Measurements from ENCODE around the gene ACBD7. TPM values are rescaled to one million over a fixed set of nuclear protein-coding genes. Genes with fewer than 3 reads are reported as not detected.

The ACBD7 gene
- total and polyA plus RNA-seq, 9 of the 15 experiments (the other 6 are each of a cell fraction or from before 2014, with no cell fraction given), result 0.21 to 3.2 (median 0.84) TPM

DNA sequence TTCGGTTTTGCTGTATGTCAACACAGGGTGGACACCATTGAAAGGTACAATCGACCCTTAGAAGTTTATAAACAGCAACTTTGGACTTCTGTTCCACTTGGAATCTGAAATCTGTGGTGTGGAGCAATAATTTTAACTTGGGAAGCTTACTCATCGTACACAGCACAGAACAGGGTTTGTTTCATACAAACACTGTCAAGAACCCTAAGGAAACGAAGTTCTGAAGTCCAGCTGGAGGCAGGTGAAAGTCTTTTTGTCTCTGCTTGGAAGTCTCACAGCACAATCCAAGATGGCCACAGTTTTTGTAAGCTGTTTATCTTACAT, 48.4 kb upstream of the ACBD7 start:
- peaks cover 0 to 5% of the 10 kb centered on the region in 2 experiments; a peak in 2 of 5 replicates for H3K4me1 ChIP-seq (replicated peaks in 1 of 2; ENCODE audit: control insufficient read depth in 2 of 2, insufficient read depth in 2 of 2, low read length in 2 of 2)
- TF ChIP-seq SMAD3 (CRISPR knock-in tag; conservative IDR thresholded peaks at IDR 0.05) (0 out of 2 replicates have a peak, but pooled peaks have one; percentile 3), ZNF766 (CRISPR knock-in tag; conservative IDR thresholded peaks at IDR 0.05) (0 out of 2 replicates have a peak, but pooled peaks have one; percentile 4), MCM3 (IDR thresholded peaks at IDR 0.05) (no peak)
- TF ChIP-seq, protein P1, sequence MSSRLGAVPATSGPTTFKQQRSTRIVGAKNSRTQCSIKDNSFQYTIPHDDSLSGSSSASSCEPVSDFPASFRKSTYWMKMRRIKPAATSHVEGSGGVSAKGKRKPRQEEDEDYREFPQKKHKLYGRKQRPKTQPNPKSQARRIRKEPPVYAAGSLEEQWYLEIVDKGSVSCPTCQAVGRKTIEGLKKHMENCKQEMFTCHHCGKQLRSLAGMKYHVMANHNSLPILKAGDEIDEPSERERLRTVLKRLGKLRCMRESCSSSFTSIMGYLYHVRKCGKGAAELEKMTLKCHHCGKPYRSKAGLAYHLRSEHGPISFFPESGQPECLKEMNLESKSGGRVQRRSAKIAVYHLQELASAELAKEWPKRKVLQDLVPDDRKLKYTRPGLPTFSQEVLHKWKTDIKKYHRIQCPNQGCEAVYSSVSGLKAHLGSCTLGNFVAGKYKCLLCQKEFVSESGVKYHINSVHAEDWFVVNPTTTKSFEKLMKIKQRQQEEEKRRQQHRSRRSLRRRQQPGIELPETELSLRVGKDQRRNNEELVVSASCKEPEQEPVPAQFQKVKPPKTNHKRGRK (tag; IDR thresholded peaks at IDR 0.05), result no peak
- H3K9ac ChIP-seq (ENCODE audit: insufficient read depth in 1 of 2, low read depth in 2 of 2, low read length in 2 of 2), result no peak overlapping the region
- H3K27ac ChIP-seq (ENCODE audit: extremely low read depth, low read depth, low read length), result no peak overlapping the region
- intact Hi-C loops (cut with micrococcal nuclease), result no loop called here
- H3K4me2 ChIP-seq (ENCODE audit: insufficient read depth, low read length), result no peak overlapping the region
- H3K79me2 ChIP-seq (ENCODE audit: control insufficient read depth, insufficient read depth, low read length), result no peaks in the 10 kb centered on the region
- no peaks in the 10 kb centered on the region for H3K9me1 ChIP-seq (ENCODE audit: control insufficient read depth, insufficient read depth, low read length)
- peaks cover 21% of the 10 kb centered on the region; the same call in 1 of the 3 replicates for H3K36me3 ChIP-seq (ENCODE audit: control insufficient read depth, insufficient read depth, low read length)
- ChIA-PET POLR2A (interaction anchor here (0.6 to 1.6 kb wide), 3 partner anchors 11 to 129 kb away, joined by 3 to 4 read pairs (median 4); no protein-coding TSS in a partner anchor), CTCF (ENCODE audit: low intra/inter-chr PET ratio) (interaction anchor here (0.7 kb wide), 1 partner anchor 1556 kb away, joined by 5 read pairs; no protein-coding TSS in a partner anchor)
- no peaks in the 10 kb centered on the region for H3K27me3 ChIP-seq (ENCODE audit: control insufficient read depth in 2 of 2, insufficient read depth in 2 of 2, low read length in 2 of 2)
- no peak overlapping the region for H2AFZ ChIP-seq (ENCODE audit: low read depth, low read length)
- in situ Hi-C loops (cut with MboI), result no loop called here
- 31% methylated on average over 4 of the region's 4 CpGs for WGBS (ENCODE audit: insufficient coverage, low coverage, missing lambda C conversion rate)
- no peaks in the 10 kb centered on the region for H4K20me1 ChIP-seq (replicated peaks; ENCODE audit: control insufficient read depth, insufficient read depth, low read length)
- H3K9me3 ChIP-seq (replicated peaks; ENCODE audit: control insufficient read depth, insufficient read depth, low read depth, low read length), result no peaks in the 10 kb centered on the region
- BruUV-seq (replicated peaks), result no TSS peak
- ATAC-seq (no peak), DNase-seq (ENCODE audit: extremely low read depth in 1 of 4, low spot score in 3 of 4) (no peak), FAIRE-seq (no peak)
- no peak overlapping the region for H3K4me3 ChIP-seq
